ENCODE data around the gene CKB.
A peak's percentile ranks its signal among the peaks of the same experiment; 100 is the strongest.

- no peak for TF ChIP-seq ZFP3 (CRISPR knock-in tag; IDR thresholded peaks at IDR 0.05)
- no peak for TF ChIP-seq PPARA (CRISPR knock-in tag; IDR thresholded peaks at IDR 0.05; ENCODE audit: borderline replicate concordance)
- no peak for TF ChIP-seq OSR1 (CRISPR knock-in tag; IDR thresholded peaks at IDR 0.05)
- TF ChIP-seq ZNF8 (CRISPR knock-in tag; IDR thresholded peaks at IDR 0.05) = no peak
- no peak for TF ChIP-seq GLIS3 (CRISPR knock-in tag; IDR thresholded peaks at IDR 0.05)
- TF ChIP-seq PATZ1 (CRISPR knock-in tag; IDR thresholded peaks at IDR 0.05; ENCODE audit: borderline replicate concordance) = peak; percentile 88; the same call in 1 of the 2 replicates
These were observed 1.8 kb downstream of the CKB start for GRCh38 chr14:103520657-103521437.

All from SK-N-SH treated with all-trans-retinoic acid at 6 μM for 48 hours (cell line).